Fibroblast of lung (primary cell): Measurements from ENCODE around the gene PEX14. TPM values are rescaled to one million over a fixed set of nuclear protein-coding genes. Genes with fewer than 3 reads are reported as not detected.

Experiments
- DNase-seq, 2 donors: peaks; one replicate each; pipeline versions ENCODE4 v3.0.0 to v3.0.0-alpha.2; 2010; ENCODE audit warnings: low read depth in 2 of 2
- H2AFZ ChIP-seq: 2 replicates; pipeline ENCODE4 v1.5.1; 2012; ENCODE audit warnings: low read length, control low read depth, inconsistent platforms
- H3K27ac ChIP-seq: 2 replicates; pipeline ENCODE4 v1.5.1; 2011; ENCODE audit warnings: low read length, control low read depth; ENCODE audit not compliant: insufficient read depth
- H3K27me3 ChIP-seq: 2 replicates; pipeline ENCODE4 v1.5.1; 2011; ENCODE audit warnings: mild to moderate bottlenecking, low read length; ENCODE audit not compliant: control insufficient read depth, insufficient read depth
- H3K36me3 ChIP-seq: 2 replicates; pipeline ENCODE4 v1.5.1; 2011; ENCODE audit warnings: low read length; ENCODE audit not compliant: control insufficient read depth, insufficient read depth
- H3K4me1 ChIP-seq: 2 replicates; pipeline ENCODE4 v1.5.1; 2011; ENCODE audit warnings: low read length; ENCODE audit not compliant: control insufficient read depth, insufficient read depth; ENCODE audit errors: extremely low read depth
- H3K4me2 ChIP-seq: 2 replicates; pipeline ENCODE4 v1.5.1; 2011; ENCODE audit warnings: low read length, control low read depth; ENCODE audit not compliant: insufficient read depth; ENCODE audit errors: extremely low read depth
- H3K4me3 ChIP-seq, 4 experiments: fragments of 200-600 bp in 1 of 4; sonication (generic) in 1 of 4; replicated peaks in 1 of 4; 2 replicates each; pipeline ENCODE4 v1.5.1; 2011 to 2016; ENCODE audit warnings: low read length in 4 of 4, low read depth in 3 of 4, mild to moderate bottlenecking in 3 of 4, control low read depth in 2 of 4, inconsistent platforms in 1 of 4, mixed read lengths in 1 of 4; ENCODE audit not compliant: insufficient read depth in 1 of 4; ENCODE audit errors: control extremely low read depth in 1 of 4
- H3K79me2 ChIP-seq: 2 replicates; pipeline ENCODE4 v1.5.1; 2012; ENCODE audit warnings: mild to moderate bottlenecking, low read length, inconsistent platforms; ENCODE audit not compliant: control insufficient read depth, insufficient read depth
- H3K9ac ChIP-seq: 2 replicates; pipeline ENCODE4 v1.5.1; 2011; ENCODE audit warnings: mild to moderate bottlenecking, low read length, control low read depth; ENCODE audit not compliant: insufficient read depth
- H3K9me3 ChIP-seq: 2 replicates; pipeline ENCODE4 v1.5.1; 2012; ENCODE audit warnings: low read depth, low read length; ENCODE audit not compliant: control insufficient read depth, insufficient read depth
- H4K20me1 ChIP-seq: 2 replicates; pipeline ENCODE4 v1.5.1; 2011; ENCODE audit warnings: low read length; ENCODE audit not compliant: control insufficient read depth, insufficient read depth; ENCODE audit errors: extremely low read depth
- CTCF ChIP-seq, 2 donors: IDR thresholded peaks in 1 of 2; conservative IDR thresholded peaks in 1 of 2; 1 replicate in 1 of 2; 2 replicates in 1 of 2; pipeline ENCODE4 v1.5.1; 2011 to 2012; ENCODE audit warnings: low read length in 2 of 2, control low read depth in 1 of 2, inconsistent platforms in 1 of 2, low read depth in 1 of 2, mild to moderate bottlenecking in 1 of 2
- EZH2 ChIP-seq: IDR thresholded peaks from 2 replicates; pipeline ENCODE4 v1.5.1; 2012; ENCODE audit warnings: low read length, control low read depth, mild to moderate bottlenecking; ENCODE audit errors: missing control alignments
- polyA plus RNA-seq, 2 donors: library from polyadenylated mRNA; depleted of rRNA in 1 of 2; stranded (reverse) in 1 of 2; unstranded in 1 of 2; fragments of >200 nt; gene quantifications; 2 replicates each; pipeline ENCODE4 v1.2.1, GENCODE V29; 2011 to 2012; ENCODE audit warnings: missing spikeins in 1 of 2
- total RNA-seq: library from RNA; depleted of rRNA; stranded (reverse); fragments of >200 nt; gene quantifications from 2 replicates; pipeline ENCODE4 v1.2.1, GENCODE V29; 2014

PEX14 gene
- total and polyA plus RNA-seq, 2 donors (not counting 1 experiment from before 2014, with no cell fraction given), result 10.3 to 11.4 TPM

DNA sequence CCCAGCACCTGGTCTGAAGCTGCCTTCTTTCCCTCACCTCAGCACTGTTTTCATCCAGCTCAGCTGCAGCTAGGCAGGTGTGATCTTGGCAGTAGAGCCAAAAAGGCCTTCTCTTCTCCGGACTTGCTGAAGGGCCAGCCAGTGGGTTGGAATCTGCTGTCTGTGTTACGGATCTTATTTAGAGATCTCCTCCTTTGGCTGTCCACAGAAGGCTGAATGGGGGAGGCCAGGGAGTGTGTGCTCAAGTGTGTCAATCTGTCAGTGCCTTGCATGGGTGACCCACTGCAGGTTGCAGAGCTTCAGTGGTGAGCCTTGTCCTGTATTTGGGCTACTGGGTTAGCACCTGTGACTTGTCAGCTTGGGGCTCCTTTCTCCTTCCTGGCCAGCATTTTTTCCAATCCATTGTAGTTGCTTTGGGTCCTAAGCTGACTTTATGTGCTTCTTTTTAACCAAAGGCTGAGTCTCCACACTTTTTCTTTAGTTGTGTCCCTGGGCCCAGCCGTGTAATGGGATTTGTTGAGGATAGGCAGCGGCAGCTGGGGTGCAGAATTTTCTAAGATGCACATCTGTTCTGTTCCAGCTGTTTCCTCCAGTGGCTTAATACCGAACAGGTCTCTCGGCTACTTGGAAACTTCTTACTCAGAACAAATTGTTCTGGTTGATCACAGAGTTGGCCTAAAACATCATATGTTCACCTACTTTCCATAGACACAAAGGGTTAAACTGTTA lies 126.8 kb downstream of the PEX14 start:
- Histone ChIP-seq H3K9me3 (no peaks in the 10 kb centered on the region), H2AFZ (no peak overlapping the region), H3K27me3 (no peaks in the 10 kb centered on the region), H3K27ac (no peak overlapping the region), H3K4me1 (peaks cover 5% of the 10 kb centered on the region), H3K36me3 (no peaks in the 10 kb centered on the region), H3K9ac (no peak overlapping the region), H3K4me2 (no peak overlapping the region), H3K4me3 (no peak overlapping the region), H3K79me2 (no peaks in the 10 kb centered on the region), H4K20me1 (no peaks in the 10 kb centered on the region)
- no peak for DNase-seq
- TF ChIP-seq CTCF (conservative IDR thresholded peaks at IDR 0.05 in 1 of 2, IDR thresholded peaks at IDR 0.05 in 1 of 2; ENCODE audit: low read depth in 1 of 2, low read length in 2 of 2), result no peak
- no peak for TF ChIP-seq EZH2

- Histone ChIP-seq H3K4me2 (no peak overlapping the region), H3K9me3 (no peaks in the 10 kb centered on the region), H3K9ac (no peak overlapping the region), H3K4me1 (peaks cover 5% of the 10 kb centered on the region), H3K27me3 (no peaks in the 10 kb centered on the region), H3K79me2 (no peaks in the 10 kb centered on the region), H3K4me3 (no peak overlapping the region), H3K36me3 (no peaks in the 10 kb centered on the region), H4K20me1 (no peaks in the 10 kb centered on the region), H3K27ac (no peak overlapping the region), H2AFZ (no peak overlapping the region)
- DNase-seq, result no peak
- no peak for TF ChIP-seq EZH2
These were observed 128.2 kb downstream of the PEX14 start for GRCh38 chr1:10602936-10603335.

GRCh38 chr1:10604966-10605365 lies 130.2 kb downstream of the PEX14 start:
- H3K27ac ChIP-seq, result no peak overlapping the region
- H3K4me3 ChIP-seq, result no peak overlapping the region
- TF ChIP-seq EZH2, result no peak
- no peak for TF ChIP-seq CTCF (conservative IDR thresholded peaks at IDR 0.05 in 1 of 2, IDR thresholded peaks at IDR 0.05 in 1 of 2; ENCODE audit: low read depth in 1 of 2, low read length in 2 of 2)
- no peak overlapping the region for H3K9ac ChIP-seq
- no peaks in the 10 kb centered on the region for H3K27me3 ChIP-seq
- no peaks in the 10 kb centered on the region for H3K9me3 ChIP-seq
- no peak overlapping the region for H2AFZ ChIP-seq
- no peak overlapping the region for H3K4me2 ChIP-seq
- H3K4me1 ChIP-seq, result no peaks in the 10 kb centered on the region
- H3K79me2 ChIP-seq, result no peaks in the 10 kb centered on the region
- no peaks in the 10 kb centered on the region for H3K36me3 ChIP-seq
- H4K20me1 ChIP-seq, result no peaks in the 10 kb centered on the region
- DNase-seq, result no peak
